Measurements from ENCODE around the gene UBE2QL1.

The UBE2QL1 gene

DNA sequence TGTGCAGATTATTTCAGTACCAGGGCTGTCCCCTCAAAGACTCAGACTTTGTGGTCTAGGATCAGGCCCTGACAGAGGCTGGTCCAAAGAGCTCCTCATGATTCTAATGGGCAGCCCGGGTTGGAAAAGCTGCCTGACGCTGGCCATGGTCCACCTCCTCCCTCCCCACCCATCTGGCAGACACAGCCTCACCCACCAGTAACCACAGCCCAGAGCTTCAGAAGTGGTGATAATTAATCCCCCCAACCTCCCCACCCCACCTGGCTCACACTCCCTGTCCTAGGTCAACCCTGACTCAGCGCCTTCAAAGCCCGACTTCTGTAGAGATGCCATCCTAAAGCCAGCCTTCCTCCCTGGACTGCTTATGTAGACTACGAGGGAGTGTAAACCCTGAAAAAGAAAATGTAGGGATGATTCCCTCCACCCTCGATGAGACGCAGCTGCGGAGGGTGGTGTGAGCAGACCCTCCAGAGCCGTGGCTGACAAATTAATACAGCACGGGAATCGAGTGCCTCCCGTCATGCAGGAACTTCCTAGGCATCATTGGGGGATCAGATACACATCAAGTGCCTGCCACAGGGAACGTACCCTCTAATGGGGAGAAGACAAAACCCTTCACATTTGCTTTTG, 7.0 kb downstream of the UBE2QL1 start:
- no peak for DNase-seq

DNA sequence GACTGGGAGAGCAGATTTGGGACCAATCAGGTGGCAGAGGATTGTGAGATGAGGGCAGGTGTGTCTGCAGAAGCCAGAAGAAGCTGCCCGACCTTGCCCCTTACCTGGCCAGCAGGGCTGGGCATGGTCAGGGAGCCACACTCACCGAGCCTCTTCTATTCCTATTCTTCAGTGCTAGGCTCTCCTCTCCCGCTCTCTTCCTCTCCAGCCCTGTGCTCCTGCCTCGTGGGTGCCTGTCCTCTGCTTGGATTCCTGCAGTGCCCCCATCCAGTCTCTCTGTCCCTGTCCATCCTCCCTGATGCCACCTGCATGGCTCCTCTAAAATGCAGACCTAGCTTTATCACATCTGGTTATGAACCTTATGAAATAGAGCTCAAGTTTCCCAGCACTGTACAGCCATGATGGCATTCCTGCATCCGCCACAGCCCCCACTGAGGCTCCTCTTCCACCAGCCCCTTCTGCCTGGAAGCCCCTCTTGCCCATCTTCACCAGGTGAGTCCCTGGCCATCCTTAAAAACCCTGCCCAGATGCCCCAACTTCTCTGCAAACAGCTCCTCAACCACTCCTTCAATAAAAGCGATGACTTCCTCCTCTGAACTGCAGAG, 8.2 kb downstream of the UBE2QL1 start:
- DNase-seq: no peak

GRCh38 chr5:6457592-6457991, 8.9 kb downstream of the UBE2QL1 start:
- no peak for DNase-seq

DNA sequence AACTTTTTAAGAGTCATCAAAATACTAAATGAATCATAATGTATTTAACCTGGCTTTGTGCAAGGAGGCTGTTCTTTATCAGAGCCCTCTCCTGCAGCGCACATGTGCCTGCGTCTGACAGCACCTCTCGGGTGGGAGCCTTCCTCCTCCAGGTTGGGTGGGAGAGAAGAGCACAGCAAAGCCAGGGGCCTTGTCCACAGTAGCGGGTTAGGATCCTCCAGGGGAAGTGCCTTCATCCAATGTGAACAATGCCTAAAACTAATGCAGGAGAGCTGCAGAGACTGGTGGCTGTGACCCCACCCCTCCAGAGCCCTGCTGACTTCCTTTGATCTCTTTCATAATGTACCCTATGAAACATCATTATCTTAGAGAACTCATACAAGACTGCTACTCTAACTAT, 10.2 kb downstream of the UBE2QL1 start:
- no peak for DNase-seq

- no peak for DNase-seq
Measured at GRCh38 chr5:6459896-6460295, 11.2 kb downstream of the UBE2QL1 start.

GRCh38 chr5:6461006-6461405, 12.3 kb downstream of the UBE2QL1 start:
- no peak for DNase-seq

DNA sequence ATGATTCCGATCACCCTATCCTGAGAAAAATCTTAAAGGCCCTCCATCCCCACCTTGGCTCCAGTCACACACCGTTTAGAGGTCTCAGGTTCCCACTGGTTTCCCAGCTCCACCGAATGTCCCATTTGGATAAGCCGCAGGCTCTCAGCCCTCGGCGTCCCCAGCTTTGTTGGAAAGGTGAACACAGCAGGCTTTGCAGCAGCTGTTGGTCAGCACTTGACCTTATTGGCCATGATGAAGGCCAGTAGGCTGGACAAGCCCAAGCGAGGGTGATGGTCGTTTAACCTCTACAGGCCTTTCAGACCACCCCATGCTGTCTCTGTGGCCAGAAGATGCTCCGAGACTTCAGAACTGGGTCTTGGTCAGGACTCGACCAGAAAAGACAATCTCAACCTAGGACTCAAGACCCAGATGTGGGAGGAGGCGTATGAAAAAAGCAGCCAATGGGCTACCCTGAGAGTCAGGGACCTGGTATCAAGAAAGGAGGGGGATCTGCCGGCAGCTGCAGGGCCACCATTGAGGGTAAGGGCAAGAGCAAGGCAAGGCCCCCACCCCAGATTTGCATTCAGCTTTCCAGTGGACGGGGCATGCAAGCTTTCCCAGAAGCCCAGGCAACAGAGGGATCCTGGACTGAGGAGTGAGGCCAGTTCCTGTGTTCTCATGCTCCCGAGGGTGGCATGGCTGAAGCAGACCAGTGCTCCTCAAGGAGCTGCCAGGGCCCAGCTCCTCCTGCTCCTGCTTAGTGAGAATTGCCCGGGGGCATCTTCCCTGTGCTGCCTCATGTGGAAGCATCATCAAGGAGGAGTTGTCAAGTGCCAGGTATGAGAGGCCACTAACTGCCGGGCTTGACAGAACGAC, 13.4 kb downstream of the UBE2QL1 start:
- no peak for DNase-seq

- no peak for DNase-seq
Measured at GRCh38 chr5:6462671-6463070, 14.0 kb downstream of the UBE2QL1 start.

DNA sequence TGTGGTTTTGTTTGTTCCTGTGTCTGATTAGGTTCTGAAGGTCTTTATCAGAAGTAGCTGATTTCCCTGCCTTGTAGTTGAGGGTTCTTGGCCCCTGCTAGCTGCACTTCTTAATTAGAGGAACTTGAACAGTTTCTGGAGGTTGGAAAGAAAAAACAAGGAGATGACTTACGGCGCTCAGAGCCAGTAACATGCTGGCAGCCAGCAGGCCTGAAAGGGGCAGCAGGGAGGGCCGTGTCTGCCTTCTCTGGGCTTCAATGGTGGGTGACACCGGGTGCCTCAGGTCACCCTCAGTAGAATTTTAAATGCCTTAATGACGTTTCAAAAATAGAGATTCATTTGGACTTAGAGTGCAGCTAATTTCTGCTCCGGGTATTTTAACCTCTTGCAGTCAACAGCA, 15.8 kb downstream of the UBE2QL1 start:
- DNase-seq: no peak

- no peak for DNase-seq
Measured at GRCh38 chr5:6465831-6466790, 17.5 kb downstream of the UBE2QL1 start.

DNA sequence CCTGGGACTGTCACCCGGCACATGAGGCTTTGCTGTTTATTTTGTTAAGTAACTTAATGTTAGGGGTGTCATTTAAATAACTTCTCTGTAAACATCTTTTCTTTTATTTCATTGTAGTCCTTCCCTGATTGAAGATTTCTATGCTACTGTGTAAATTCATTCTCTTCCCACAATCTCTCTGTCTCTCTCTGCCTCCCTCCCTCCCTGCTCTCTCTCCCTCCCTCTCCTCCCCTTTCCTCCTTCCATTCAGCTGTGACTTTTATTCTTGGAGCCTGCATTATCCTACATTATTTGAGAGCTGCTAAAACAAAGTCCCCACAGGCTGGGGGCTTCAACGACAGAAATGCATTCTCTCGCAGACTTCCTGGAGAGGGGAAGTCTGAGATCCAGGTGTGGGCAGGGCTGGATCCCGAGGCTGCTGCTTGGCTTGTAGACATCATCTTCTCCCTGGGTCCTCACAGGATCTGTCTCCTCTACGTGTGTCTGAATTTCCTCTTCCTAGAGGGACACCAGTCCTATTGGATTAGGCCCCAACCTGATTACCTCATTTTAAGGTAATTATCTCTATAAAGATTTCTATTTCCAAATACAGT, 18.4 kb downstream of the UBE2QL1 start:
- DNase-seq: no peak

GRCh38 chr5:6467591-6467990, 18.9 kb downstream of the UBE2QL1 start:
- DNase-seq: no peak

- no peak for DNase-seq
Measured at GRCh38 chr5:6468104-6468503, 19.4 kb downstream of the UBE2QL1 start.

DNA sequence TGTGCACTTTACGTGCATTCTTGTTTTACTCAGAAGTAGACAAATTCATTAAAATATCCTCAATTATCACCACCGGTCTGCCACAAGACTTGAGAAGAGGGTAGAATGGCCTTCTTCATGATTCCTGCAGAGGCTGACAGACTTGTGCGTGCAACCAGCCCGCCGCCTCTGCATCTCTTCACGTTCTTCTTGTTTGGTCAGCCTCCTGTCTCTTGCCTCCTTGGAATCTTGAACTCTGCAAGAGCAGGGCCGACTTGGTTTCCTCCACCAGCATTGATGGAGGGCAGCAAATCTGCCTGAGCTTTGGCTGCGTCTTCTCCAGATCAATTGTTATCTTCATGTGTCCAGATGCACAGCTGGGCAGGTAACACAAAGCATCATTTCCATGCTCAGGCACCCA, 20.2 kb downstream of the UBE2QL1 start:
- DNase-seq: no peak

DNA sequence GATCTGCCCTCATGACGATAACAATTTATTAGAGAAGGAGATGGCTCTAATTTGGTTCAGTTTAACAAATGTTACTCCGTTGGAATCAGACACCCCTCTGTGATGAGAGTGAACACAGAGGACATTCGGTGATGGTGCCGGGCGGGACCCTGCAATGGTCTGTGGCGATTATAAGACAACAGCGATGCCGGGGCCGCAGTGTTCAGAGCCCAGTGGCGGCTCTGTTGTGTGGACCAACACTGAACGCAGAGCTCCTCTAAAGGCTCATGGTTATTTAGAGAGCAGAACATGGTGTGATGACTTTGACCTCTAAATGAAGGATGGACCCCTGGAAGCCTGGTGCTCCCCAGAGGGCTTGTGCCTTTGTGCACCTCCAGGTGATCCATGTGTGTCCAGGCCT, 21.2 kb downstream of the UBE2QL1 start:
- no peak for DNase-seq

GRCh38 chr5:6470672-6471071, 22.0 kb downstream of the UBE2QL1 start:
- DNase-seq: no peak

GRCh38 chr5:6471252-6471651, 22.6 kb downstream of the UBE2QL1 start:
- no peak for DNase-seq

- DNase-seq: no peak
Measured at GRCh38 chr5:6472792-6473191, 24.1 kb downstream of the UBE2QL1 start.

DNA sequence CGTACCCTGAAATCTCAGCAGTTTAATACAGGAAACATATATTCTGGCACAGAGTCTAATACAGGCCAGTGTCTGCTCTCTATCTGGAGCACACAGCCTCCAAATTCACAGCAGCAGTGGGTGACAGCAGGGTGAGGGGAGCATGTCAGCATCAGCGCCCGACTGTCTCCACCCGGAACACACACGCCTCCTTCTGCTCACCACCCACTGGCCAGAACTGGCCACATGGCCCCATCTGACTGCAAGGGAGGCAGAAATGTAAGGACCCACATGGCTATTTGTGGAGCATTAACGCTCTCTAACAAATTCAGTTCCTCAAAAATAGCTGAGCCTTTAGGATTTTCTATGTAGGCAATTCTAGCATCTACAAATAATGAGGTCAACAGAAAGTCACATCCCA, 24.6 kb downstream of the UBE2QL1 start:
- no peak for DNase-seq

DNA sequence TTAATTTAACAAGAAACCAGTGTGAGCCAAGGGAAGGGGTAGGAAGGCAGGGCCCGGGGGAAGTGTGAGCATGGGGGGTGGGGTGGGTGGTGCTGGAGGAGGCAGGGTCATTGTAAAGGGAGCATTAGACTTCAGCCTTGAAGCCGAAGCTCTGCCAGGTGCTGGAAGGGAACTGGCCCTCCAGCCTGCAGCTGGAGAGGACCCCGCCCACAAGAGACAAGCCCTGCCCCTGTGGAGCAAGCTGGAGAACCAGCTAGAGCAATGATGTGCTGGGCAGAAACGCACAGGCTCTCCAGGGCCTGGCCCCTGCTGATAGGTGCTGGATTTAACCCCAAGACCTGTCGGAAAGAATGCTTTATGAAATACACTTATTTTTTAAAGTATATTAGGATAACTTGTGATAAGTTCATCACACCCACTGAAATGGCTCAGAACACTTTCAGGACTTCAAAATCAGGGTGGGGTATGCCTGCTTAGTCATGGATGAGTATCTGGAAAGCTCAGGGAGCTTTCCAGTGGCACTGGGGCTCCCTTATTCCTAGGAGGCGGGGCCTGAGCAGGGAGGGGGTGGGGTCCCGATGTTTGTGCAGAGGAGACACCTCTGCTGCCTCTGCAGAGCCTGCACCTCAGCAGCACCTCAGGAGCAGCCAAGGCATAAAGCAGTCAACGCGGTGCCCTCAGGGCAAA, 27.1 kb downstream of the UBE2QL1 start:
- DNase-seq: peak; percentile 94

DNA sequence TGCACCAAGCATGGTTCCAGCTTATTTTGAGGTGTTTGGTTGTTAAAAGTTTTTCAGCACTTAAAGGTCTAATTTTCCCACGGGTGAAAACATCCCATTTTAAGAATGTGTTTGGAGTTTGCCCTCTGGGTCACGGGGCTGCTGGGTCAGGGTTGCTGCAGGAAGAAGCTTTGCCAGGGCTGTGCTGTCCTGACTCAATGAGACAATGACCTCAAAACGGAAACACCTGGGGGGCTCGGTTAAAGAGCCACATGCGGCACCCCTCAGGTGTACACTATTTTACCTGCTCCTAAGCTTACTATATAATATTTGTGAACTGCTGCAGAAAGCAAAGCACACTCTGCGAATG, 27.6 kb downstream of the UBE2QL1 start:
- DNase-seq: no peak

DNA sequence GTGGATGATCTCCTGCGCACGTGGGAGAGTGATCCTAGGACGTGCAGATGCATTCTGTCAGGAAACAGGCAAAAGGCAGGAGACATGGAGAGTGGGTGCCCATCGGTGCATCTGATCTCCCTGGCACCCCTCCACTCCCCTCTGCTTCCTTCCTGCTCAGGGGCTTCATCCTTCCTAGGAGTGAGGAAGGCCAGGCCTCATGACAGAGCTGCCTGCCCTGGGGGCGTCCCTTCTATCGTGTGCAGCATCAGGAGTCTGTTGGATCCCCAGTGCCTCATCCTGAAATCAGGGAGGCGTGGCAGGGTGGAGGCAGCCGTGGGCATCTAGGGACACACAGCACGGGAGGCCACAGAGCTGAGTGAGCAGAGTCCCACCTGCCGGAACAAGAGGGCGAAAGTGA, 30.1 kb downstream of the UBE2QL1 start:
- DNase-seq: no peak

Data from NCI-H187 treated with DMSO at 0.1 percent for 48 hours (cell line).